ENCODE data around the gene NARS2.

The NARS2 gene

GRCh38 chr11:78476066-78476465 is 98.6 kb downstream of the NARS2 start:
- Histone ChIP-seq H3K9me3 (ENCODE audit: insufficient read depth, low read length) (no peaks in the 10 kb centered on the region), H3K79me2 (ENCODE audit: insufficient read depth, low read length) (no peaks in the 10 kb centered on the region), H3K4me2 (ENCODE audit: low read depth, low read length, poor library complexity, severe bottlenecking) (no peak overlapping the region), H4K20me1 (ENCODE audit: low read depth, low read length) (no peaks in the 10 kb centered on the region), H3K9me2 (replicated peaks; ENCODE audit: insufficient read depth, low read length) (no peaks in the 10 kb centered on the region), H3F3A (ENCODE audit: insufficient read depth) (no peaks in the 10 kb centered on the region), H3K4me3 (ENCODE audit: insufficient read depth, low read length, poor library complexity, severe bottlenecking) (no peak overlapping the region), H3K9ac (ENCODE audit: low read length) (no peak overlapping the region), H2AFZ (ENCODE audit: low read depth, low read length, severe bottlenecking) (no peak overlapping the region), H3K27ac (ENCODE audit: low read depth, low read length) (no peak overlapping the region), H3K27me3 (ENCODE audit: low read length) (no peaks in the 10 kb centered on the region), H3K36me3 (ENCODE audit: low read length) (peaks cover 13% of the 10 kb centered on the region; the same call in 1 of the 2 replicates)
- no peak for TF ChIP-seq EZH2phosphoT487 (conservative IDR thresholded peaks at IDR 0.05; ENCODE audit: low read length)
- no peak for TF ChIP-seq CTCF (IDR thresholded peaks at IDR 0.05; ENCODE audit: insufficient read depth, low read length, poor library complexity, severe bottlenecking)

- Histone ChIP-seq H3K9me3 (ENCODE audit: insufficient read depth, low read length) (no peaks in the 10 kb centered on the region), H3K9ac (ENCODE audit: low read length) (no peak overlapping the region)
These were observed 100.2 kb downstream of the NARS2 start for GRCh38 chr11:78474451-78474850.

GRCh38 chr11:78472905-78473304 is 101.8 kb downstream of the NARS2 start:
- TF ChIP-seq CTCF (IDR thresholded peaks at IDR 0.05; ENCODE audit: insufficient read depth, low read length, poor library complexity, severe bottlenecking) (no peak), EZH2phosphoT487 (conservative IDR thresholded peaks at IDR 0.05; ENCODE audit: low read length) (no peak)
- Histone ChIP-seq H3K79me2 (ENCODE audit: insufficient read depth, low read length) (no peaks in the 10 kb centered on the region), H3K27ac (ENCODE audit: low read depth, low read length) (no peak overlapping the region)

More at GRCh38 chr11:78474451-78474850, 100.2 kb downstream of the NARS2 start:
- Histone ChIP-seq H3K27ac (ENCODE audit: low read depth, low read length) (no peak overlapping the region), H3K4me3 (ENCODE audit: insufficient read depth, low read length, poor library complexity, severe bottlenecking) (no peak overlapping the region), H3K4me2 (ENCODE audit: low read depth, low read length, poor library complexity, severe bottlenecking) (no peak overlapping the region), H3K9me2 (replicated peaks; ENCODE audit: insufficient read depth, low read length) (no peaks in the 10 kb centered on the region), H3K27me3 (ENCODE audit: low read length) (no peaks in the 10 kb centered on the region), H3F3A (ENCODE audit: insufficient read depth) (0 out of 2 replicates have a peak, but pooled peaks cover 6% of the 10 kb centered on the region), H4K20me1 (ENCODE audit: low read depth, low read length) (no peaks in the 10 kb centered on the region), H2AFZ (ENCODE audit: low read depth, low read length, severe bottlenecking) (no peak overlapping the region), H3K79me2 (ENCODE audit: insufficient read depth, low read length) (no peaks in the 10 kb centered on the region), H3K36me3 (ENCODE audit: low read length) (peaks cover 13% of the 10 kb centered on the region; the same call in 1 of the 2 replicates)
- TF ChIP-seq CTCF (IDR thresholded peaks at IDR 0.05; ENCODE audit: insufficient read depth, low read length, poor library complexity, severe bottlenecking) (no peak), EZH2phosphoT487 (conservative IDR thresholded peaks at IDR 0.05; ENCODE audit: low read length) (no peak)

More at GRCh38 chr11:78472905-78473304, 101.8 kb downstream of the NARS2 start:
- Histone ChIP-seq H3K4me2 (ENCODE audit: low read depth, low read length, poor library complexity, severe bottlenecking) (no peak overlapping the region), H3K4me3 (ENCODE audit: insufficient read depth, low read length, poor library complexity, severe bottlenecking) (no peak overlapping the region), H3K27me3 (ENCODE audit: low read length) (no peaks in the 10 kb centered on the region), H3K9me3 (ENCODE audit: insufficient read depth, low read length) (no peaks in the 10 kb centered on the region), H2AFZ (ENCODE audit: low read depth, low read length, severe bottlenecking) (no peak overlapping the region), H3K9me2 (replicated peaks; ENCODE audit: insufficient read depth, low read length) (no peaks in the 10 kb centered on the region), H4K20me1 (ENCODE audit: low read depth, low read length) (no peaks in the 10 kb centered on the region), H3K36me3 (ENCODE audit: low read length) (0 out of 2 replicates have a peak, but pooled peaks cover 7% of the 10 kb centered on the region), H3F3A (ENCODE audit: insufficient read depth) (0 out of 2 replicates have a peak, but pooled peaks cover 6% of the 10 kb centered on the region), H3K9ac (ENCODE audit: low read length) (no peak overlapping the region)

All from SU-DHL-6 (cell line).